GM19043 (cell line): ENCODE results near the gene AADACL4.
"Not testable (repeated sequence)": the region's sequence is repeated elsewhere in the genome, so short reads cannot be mapped to it uniquely, and the experiment has no call there.

Experiments
- ATAC-seq: cut with Tn5 transposase; IDR thresholded peaks from one replicate; pipeline ENCODE4 v1.9.1; 2021; ENCODE audit warnings: low read depth; ENCODE audit not compliant: unreplicated experiment

Gene AADACL4

DNA sequence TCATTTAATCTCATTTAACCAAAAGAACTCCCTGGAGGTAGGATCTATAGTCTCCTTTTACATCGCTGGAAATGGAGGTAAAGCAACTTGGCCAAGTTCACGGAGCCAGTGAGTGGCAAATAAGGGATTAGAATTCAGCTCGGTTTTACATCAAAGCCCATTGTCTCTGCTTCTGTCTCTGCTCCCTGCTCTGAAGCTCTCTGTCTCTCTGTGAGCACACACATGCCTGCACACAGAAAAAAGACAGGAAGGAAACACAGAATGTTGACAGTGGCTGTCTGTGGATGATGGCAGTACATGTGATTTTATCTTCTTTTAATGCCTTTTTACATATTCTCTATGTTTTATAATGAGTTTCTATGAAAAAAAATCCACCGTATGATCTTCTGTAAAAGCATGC, 17.0 kb upstream of the AADACL4 start:
- ATAC-seq: no peak

DNA sequence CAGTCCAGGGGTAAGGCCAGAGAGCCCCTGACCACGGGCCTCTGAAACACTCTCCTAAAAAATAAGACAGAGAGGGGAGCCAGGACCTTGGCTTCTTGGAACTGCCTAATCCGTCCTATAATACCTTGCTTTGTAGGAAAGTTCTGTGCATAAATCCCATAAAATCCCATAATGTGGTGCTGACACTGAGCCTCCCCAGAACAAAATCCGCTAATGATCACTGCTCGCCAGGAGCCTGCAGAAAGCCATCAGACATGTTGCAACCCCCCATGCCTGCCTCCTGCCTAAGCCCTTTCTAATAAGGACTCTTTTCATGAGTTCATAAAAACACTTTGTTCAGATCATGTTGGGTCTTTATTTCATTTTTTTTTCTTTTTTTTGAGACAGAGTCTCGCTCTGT, 16.6 kb upstream of the AADACL4 start:
- no peak for ATAC-seq

DNA sequence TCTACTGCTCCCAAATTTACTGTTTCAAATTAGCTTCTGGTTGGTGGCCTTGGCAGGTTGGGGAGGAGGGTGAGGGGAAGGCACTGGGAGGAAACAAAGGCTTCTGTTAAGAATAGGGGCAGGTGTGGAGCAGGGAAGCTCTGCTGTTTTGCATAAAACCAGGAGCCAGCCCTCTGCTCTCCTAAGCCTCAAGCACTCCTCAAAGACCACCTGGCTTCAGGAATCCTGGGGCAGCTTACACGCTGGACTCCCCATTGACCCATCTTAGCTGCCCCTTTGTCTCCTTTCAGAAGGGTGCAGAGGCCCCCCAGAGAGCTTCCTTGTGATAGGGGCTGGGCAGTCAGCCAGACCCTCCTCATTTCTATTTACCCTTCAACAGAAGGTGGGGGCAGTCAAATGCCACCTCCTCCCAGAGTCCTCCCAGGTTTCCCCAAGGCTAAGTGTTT, 14.4 kb upstream of the AADACL4 start:
- no peak for ATAC-seq

DNA sequence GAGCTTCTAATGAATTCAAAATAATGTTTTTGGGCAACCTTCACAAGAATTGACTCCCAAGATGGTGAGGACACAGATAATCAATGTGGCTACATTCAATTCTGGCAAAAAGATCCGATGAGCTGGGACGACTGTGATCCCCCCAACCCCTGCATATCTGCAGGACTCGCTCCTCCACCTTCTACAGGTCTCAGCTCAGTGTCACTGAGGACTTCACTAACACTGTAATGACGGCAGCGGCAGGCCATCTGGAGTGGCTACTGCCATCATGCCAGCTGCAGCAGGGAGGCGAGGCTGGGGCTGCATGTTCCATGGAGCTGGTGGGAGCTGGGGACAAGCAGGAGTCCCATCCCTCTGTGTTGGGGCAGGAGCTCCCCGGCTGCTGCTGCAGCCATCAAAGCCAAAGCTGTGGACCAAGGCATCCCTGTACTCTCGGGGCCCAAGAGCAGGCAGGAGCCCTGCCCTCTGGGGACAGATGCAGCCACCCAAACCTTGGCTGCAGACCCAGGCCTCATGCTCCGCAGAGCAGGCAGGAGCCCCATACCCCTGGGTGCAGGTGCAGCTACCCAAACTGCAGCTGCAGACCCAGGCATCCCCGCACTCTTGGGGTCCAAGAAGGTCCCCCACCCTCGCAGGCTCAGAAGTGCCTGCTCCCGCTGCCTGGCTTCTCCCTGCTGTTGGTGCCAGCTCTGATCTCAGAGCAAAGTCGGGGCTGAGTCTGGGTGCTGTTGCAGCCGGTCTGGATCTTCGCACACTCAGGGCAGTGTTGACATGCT, 13.7 kb upstream of the AADACL4 start:
- ATAC-seq: no peak

DNA sequence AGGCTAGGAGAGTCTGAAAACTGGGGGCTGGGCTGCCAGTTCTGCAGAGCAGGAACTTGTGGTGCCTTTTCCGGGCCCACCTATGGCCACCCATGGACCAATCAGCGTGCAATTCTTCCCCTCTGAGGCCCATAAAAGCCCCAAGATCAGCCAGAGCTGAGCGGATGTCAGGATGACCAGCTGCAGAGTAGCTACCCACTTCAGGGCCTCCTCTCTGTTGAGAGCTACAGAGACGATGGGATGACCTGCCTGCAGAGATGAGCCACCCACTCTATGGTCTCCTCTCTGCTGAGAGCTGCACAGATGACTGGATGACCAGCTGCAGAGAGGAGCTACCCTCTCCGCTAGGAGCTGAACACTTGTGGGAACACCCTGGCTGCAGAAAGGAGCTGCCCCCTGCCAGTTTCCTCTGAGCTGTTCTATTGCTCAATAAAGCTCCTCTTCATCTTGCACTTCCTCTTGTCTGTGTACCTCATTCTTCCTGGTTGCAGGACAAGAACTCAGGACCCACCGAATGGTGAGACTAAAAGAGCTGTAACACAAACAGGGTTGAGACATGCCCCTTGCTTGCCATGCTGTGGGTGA, 12.8 kb upstream of the AADACL4 start:
- no peak for ATAC-seq

DNA sequence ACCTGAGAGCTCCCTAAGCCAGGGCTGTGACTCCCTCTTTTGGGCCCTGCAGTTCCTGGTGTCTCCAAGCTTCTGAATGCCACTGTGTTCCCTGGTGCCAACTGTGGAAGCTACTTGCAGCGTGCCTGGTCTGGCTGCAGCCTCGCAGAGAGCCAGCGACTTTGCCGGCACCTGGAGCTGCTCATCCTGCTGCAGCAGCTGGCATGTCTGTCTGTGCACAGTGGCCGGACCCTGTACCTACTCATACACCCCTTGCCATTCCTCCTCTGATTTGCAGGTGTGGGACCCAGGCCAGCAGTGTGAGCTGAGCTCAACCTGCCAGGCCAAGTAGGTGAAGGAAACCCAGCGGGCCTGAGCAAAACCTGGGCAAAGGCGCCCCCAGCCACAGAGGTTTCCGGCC, 12.3 kb upstream of the AADACL4 start:
- ATAC-seq: no peak

DNA sequence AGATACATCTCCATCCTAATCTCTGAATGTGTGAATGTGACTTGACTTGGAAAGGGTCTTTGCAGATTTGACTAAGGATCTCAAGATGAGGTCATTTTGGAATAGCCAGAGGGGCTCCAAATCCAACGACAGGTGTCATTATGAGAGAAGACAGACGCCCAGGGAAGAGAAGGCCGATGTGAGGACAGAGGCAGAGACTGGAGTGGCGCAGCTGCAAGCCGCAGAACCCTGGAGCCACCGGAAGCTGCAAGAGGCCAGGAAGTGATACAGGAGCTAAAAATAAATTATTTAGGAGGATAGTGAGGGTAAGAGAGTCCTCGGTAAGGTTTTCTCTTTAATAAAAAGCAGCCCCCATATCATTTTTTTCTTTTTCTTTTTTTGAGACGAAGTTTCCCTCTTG, 9.7 kb upstream of the AADACL4 start:
- no peak for ATAC-seq

DNA sequence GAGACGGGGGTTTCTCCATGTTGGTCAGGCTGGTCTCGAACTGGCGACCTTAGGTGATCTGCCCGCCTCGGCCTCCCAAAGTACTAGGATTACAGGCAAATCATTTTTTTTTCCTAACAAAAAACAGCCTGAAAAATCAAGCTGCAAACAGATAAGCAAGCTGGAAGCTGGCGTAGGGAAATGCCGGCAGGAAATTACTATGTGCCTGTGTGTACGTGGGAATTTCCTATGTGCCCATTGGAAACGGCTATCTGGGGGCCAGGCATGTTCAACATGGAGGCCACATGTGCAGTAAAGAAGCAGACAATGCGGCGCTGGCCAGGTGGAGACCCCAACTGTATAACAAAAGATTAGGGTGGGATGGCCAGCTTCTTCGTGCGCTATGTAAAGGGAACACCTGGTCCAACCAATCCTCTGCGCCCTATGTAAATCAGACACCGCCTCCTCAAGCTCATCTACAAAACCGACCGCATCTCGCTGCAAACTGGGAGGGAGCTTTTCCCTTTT, 9.1 kb upstream of the AADACL4 start:
- ATAC-seq: no peak

DNA sequence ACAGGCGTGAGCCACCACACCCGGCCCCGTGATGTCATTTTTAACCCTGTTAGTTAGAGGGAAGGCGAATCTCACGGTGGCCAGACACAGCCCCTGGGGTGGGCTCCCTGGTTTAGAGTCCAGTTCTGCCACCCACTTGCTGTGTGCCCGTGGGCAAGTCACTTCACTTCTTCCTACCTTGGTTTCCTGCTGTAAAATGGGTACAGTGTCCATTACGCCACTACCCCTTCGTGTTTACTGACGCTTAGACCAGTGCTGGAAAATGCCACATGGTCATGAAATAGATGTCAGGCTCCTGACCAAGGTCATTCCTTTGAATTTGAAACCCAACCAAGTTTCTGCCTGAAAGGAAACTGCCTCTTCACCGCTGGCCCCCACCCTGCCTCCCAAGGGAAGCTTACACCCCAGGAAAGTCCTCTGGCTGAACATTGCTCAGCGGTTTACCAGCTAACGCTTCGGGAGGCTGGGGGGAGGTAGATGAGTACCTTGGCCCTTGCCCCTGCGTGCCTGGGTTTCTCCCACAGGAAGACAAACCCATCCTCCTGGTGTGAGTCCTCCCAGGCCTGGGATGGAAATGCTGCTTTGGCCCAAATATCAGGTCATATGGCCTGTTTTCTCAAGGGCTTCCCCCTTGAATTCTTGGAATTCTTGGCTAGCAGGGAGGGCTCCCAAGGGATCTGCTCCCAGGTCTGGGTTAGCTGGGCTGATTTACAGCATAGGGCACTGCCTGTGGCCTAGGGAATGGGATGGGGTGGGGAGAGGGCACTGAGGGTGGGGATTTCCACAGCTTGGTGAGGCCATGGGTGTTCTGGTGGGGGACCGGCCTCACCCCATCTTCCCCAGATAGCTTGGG, 7.6 kb upstream of the AADACL4 start:
- no peak for ATAC-seq

DNA sequence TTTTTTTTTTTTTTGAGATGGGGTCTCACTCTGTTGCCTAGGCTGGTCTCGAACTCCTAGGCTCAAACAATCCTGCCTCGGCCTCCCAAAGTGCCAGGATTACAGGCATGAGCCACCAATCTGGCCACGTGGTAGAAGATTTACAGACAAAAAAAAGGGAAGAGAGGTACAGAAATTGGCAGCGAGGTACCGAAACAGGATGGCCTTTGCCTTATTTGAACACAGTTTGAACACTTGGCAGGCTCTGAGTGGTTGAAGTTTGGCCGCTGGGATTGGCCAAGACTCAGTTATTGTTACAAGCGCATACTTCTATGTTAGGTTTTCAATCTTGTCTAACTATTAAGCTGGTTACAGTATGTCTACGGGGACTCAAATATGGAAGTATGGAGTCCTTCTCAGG, 6.2 kb upstream of the AADACL4 start:
- ATAC-seq: no peak

DNA sequence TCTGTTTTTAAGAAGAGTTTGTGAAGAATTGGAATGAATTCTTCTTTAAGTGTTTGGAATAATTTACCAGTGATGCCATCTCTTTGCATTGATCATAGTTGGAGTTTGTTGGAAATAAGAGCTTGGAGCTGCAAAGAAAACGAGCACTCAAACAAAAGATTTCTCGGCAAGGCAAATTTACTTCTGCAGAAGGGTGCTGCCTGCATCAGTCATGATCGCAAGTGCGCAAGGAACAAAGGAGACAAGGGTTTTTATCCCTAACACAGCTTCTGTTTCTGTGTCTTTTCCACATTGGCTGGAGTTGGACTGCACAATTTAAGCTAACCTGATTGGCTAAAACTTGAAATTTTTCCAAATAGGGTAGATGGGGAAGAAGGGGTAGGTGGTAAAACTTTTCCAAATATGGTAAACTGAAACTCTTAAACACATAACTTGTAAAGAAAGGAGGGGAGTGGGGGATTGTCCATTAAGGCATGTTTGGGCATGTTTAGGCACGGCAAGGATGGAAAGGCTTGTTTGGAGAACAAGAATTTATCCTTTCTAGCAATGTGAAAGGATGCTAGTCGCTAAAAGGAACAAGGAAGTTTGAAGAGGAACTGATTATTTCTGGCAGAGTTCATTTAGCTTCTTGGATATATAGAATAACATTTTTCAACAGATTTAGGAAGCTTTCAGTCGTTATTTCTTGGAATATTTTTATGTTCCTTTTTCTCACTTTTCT, 3.5 kb upstream of the AADACL4 start:
- no peak for ATAC-seq

DNA sequence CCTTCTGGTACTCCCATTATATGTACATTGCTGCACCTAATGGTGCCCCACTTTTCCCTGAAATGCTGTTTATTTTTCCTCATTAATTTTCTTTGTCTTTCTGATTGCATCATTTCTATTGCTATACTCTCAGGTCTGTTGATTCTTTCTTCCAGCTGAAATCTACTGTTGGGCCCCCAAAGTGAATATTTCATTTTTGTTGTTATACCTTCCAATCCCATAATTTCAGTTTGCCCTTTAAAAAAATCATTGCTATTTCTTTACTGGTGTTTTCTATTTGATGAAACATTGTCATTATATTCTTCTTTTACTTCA, 3.0 kb upstream of the AADACL4 start:
- ATAC-seq: no peak

DNA sequence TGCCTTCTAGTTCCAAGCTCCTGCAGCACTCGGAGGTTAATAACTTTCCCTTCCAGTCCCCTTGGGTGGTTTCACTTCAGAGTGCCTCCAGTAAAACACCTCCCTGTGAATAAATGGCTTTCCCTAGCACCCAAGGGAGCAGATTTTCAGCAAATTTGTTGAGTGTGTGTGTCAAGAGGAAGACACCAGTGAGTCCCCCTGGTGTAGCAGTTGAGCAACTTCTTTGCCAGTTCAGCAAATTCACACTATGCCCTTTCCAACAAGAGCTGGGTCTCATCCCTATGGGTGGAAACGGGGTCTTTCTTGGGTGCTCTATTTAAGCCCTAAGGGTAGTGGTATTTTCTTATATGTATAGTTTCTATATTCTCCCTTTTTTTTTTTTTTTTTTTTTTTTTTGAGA, 806 bp upstream of the AADACL4 start:
- ATAC-seq: no peak

DNA sequence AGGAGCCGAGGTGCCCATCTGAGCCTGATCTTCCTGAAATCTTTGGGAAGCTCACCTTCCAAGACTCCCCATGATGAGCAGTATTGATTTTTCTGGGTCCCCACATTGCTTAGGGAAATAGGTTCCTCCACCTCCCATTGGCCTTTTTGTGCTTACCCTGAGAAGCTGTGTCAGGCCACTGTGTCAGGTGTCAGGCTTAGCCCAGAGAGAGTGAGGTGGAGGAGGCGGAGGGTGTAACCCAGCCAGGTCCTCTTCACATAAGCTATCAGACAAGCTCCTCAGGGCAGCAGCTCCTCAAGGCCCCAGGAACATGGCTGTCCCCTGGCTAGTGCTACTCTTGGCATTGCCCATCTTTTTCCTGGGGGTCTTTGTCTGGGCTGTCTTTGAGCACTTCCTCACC, 352 bp downstream of the AADACL4 start:
- ATAC-seq: no peak

DNA sequence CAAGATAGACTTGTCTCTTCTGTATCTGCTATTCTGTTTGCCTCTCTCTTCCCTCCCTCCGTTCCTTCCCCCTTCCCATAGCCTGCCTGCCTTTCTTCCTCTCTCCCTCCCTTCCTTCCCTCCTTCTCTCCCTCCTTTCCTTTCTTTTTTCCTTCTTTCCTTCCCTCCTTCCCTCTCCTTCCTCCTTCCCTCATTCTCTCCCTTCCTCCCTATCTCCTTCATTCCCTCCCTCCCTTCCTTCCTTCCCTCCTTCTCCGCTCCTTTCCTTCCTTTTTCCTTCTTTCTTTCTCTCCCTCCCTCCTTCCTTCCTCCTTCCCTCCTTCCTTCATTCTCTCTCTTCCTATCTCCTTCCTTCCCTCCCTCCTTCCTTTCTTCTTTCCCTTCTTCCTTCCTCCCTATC, 944 bp downstream of the AADACL4 start:
- no peak for ATAC-seq

DNA sequence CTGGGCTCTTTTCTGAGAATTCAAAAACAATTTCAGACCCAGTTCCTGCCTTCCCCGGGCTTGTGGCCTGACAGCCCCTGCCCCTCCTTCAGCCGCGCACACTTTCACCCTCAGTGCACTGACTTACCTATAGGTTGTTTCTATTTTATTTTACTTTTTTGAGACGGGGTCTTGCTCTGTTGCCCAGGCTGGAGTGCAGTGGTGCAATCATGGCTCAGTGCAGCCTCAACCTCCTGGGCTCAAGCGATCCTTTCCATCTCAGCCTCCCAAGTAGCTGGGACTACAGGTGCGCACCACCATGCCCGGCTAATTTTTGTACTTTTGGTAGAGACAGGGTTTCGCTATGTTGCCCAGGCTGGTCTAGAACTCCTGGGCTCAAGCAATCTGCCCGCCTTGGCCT, 1.5 kb downstream of the AADACL4 start:
- ATAC-seq: not testable (repeated sequence)

DNA sequence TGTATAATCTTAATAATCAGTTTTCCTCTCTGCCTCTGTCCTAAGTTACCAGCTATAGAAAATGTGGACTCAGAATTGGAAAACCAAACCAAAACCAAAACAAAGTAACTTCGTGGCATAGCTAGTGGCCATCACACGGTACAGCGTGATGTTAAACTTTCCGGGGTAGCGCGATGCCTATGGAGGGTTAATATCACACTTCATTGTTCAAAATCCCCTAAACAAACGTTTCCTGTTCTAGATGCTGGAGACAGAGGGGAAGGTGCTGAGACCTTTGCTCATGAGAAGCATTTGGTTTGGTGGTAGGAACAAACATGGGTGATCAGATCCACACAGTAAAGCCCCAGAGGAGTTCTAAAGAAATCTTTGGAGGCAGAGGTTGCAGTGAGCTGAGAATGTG, 4.9 kb downstream of the AADACL4 start:
- ATAC-seq: no peak

DNA sequence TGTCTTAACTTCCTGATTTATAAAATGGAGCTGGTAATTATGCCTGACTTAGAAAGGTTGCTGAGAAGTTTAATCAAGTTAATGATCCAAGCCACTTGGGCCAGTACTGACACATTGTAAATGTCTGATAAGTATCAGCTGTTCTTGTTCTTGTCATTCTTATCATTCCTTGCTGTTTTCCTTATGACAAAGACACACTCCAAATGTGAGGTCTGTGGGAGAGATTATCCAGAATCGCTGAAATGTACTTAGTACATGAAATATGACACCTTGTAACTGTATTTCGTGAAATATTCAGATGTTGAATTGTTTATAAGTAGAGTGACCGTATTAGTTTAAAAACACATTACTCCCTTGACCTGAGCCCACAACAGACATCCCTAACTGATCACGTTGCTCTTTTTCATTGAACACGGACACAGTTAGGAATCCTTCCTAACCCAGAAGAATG, 6.1 kb downstream of the AADACL4 start:
- no peak for ATAC-seq

DNA sequence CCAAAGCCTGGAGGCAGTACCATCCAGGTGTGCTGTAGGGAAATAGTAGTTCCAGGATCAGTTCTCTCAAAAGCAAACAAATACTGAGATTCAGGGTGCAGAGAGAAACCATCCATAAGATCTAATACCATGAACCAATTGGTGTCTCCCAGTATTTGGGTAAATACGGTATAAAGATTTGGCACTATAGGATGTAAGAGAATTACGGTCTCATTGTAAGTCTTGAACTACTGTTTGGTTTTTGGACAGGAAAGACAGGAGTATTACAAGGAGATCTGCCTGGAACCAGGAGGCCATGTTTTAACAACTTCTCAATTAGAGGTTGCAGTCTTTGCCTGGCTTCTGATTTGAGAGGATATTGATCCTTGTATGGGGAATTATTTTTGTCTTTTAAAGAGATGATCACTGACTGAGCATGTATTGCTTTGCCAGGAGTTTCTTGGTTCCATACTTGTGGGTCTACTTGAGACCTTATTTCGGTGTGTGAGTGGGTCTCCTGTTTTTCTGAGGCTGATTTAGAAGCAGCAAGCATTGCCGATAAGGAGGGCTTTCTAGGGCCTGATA, 10.2 kb downstream of the AADACL4 start:
- ATAC-seq: no peak

DNA sequence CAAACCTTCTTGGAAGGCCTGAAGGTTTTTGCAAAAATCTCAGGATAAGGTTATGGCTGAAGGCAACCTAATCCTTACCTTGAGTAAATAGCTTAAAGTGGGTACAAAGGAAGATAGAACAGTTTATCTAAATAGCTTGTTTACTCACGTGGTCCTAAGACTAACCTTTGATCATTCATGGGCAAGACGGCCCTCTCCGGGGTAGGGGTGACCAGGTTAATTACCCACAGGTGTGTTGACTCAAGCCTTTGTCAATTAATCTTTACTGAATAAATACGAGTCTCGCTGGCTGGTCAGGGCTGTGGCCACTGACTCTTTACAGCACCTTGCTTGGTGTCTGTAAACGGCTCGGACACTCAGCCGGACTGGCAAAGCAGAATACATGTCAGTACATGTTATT, 10.8 kb downstream of the AADACL4 start:
- ATAC-seq: no peak

DNA sequence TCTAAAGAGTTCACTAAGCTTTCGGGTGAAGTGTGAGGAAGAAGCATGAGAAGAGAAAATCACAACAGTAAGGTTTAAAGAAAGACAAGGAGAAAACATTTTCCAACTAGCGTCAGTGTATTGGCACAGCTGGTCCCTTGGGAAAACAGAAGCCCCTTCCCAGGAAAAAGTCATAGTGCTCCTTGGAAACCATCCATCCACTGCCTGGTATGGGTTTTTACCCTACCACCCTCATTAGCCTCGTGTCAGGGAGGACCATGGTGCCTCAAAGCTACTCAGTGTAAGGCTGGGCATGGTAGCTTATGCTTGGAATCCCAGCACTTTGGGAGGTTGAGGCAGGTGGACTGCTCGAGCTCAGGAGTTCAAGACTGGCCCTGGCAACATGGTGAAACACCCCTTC, 12.7 kb downstream of the AADACL4 start:
- ATAC-seq: no peak
